Measurements from ENCODE around the gene HAAO.

The HAAO gene

GRCh38 chr2:42770288-42771131, 21.9 kb downstream of the HAAO start:
- ATAC-seq (peak; percentile 59), DNase-seq (ENCODE audit: low spot score in 2 of 2) (no peak)
- no peaks in the 10 kb centered on the region for H3K9me3 Mint-ChIP-seq
- no peaks in the 10 kb centered on the region for H3K4me1 Mint-ChIP-seq
- no peak overlapping the region for H3K4me3 Mint-ChIP-seq
- H3K36me3 Mint-ChIP-seq = no peaks in the 10 kb centered on the region
- H3K27ac Mint-ChIP-seq = no peak overlapping the region

- H3K36me3 Mint-ChIP-seq = no peaks in the 10 kb centered on the region
- H3K27ac Mint-ChIP-seq = no peak overlapping the region
- H3K4me3 Mint-ChIP-seq = no peak overlapping the region
- H3K9me3 Mint-ChIP-seq = no peaks in the 10 kb centered on the region
- peak; percentile 33 for ATAC-seq
- no peak for DNase-seq (ENCODE audit: low spot score in 2 of 2)
- H3K4me1 Mint-ChIP-seq = no peaks in the 10 kb centered on the region
These were observed 22.6 kb downstream of the HAAO start for GRCh38 chr2:42769583-42770287.

GRCh38 chr2:42768706-42769256, 23.6 kb downstream of the HAAO start:
- no peaks in the 10 kb centered on the region for H3K4me1 Mint-ChIP-seq
- H3K9me3 Mint-ChIP-seq = no peaks in the 10 kb centered on the region
- no peak overlapping the region for H3K4me3 Mint-ChIP-seq
- no peak for ATAC-seq
- no peak overlapping the region for H3K27ac Mint-ChIP-seq
- H3K36me3 Mint-ChIP-seq = no peaks in the 10 kb centered on the region
- no peak for DNase-seq (ENCODE audit: low spot score in 2 of 2)

- no peaks in the 10 kb centered on the region for H3K36me3 Mint-ChIP-seq
- DNase-seq (ENCODE audit: low spot score in 2 of 2) (no peak), ATAC-seq (no peak)
- H3K9me3 Mint-ChIP-seq = no peaks in the 10 kb centered on the region
- no peak overlapping the region for H3K27ac Mint-ChIP-seq
- no peaks in the 10 kb centered on the region for H3K4me1 Mint-ChIP-seq
- no peak overlapping the region for H3K4me3 Mint-ChIP-seq
These were observed 24.3 kb downstream of the HAAO start for GRCh38 chr2:42767899-42768705.

GRCh38 chr2:42767080-42767898, 25.1 kb downstream of the HAAO start:
- DNase-seq (ENCODE audit: low spot score in 2 of 2) (no peak), ATAC-seq (no peak)
- Mint-ChIP-seq H3K4me1 (no peaks in the 10 kb centered on the region), H3K27ac (peak overlapping the region; percentile 34), H3K36me3 (no peaks in the 10 kb centered on the region), H3K4me3 (no peak overlapping the region), H3K9me3 (no peaks in the 10 kb centered on the region)

GRCh38 chr2:42765686-42766085, 26.7 kb downstream of the HAAO start:
- no peak overlapping the region for H3K27ac Mint-ChIP-seq
- peaks cover 7% of the 10 kb centered on the region for H3K4me1 Mint-ChIP-seq
- no peak overlapping the region for H3K4me3 Mint-ChIP-seq
- ATAC-seq (no peak), DNase-seq (ENCODE audit: low spot score in 2 of 2) (no peak)
- H3K36me3 Mint-ChIP-seq = no peaks in the 10 kb centered on the region
- H3K9me3 Mint-ChIP-seq = no peaks in the 10 kb centered on the region

- no peak for ATAC-seq
- Mint-ChIP-seq H3K4me3 (no peak overlapping the region), H3K36me3 (no peaks in the 10 kb centered on the region), H3K4me1 (peaks cover 7% of the 10 kb centered on the region), H3K9me3 (no peaks in the 10 kb centered on the region), H3K27ac (no peak overlapping the region)
- DNase-seq (ENCODE audit: low spot score in 2 of 2) = no peak
These were observed 27.5 kb downstream of the HAAO start for GRCh38 chr2:42764901-42765300.

GRCh38 chr2:42764096-42764495, 28.3 kb downstream of the HAAO start, which contains the start of gene OXER1:
Gene OXER1 (minus strand): TSS chr2:42764135. CDS start chr2:42764062, 73 bp downstream.
- peak within 1 kb of the TSS; percentile 69 for H3K27ac Mint-ChIP-seq
- no peak for DNase-seq (ENCODE audit: low spot score in 2 of 2)
- ATAC-seq = no peak
- H3K4me3 Mint-ChIP-seq = no peak within 1 kb of the TSS
- no peaks in the 10 kb centered on the region for H3K9me3 Mint-ChIP-seq
- H3K36me3 Mint-ChIP-seq = no peaks in the 10 kb centered on the region
- peaks cover 7% of the 10 kb centered on the region for H3K4me1 Mint-ChIP-seq

GRCh38 chr2:42762823-42763804, 29.3 kb downstream of the HAAO start:
- ATAC-seq (no peak), DNase-seq (ENCODE audit: low spot score in 2 of 2) (no peak)
- Mint-ChIP-seq H3K27ac (peak overlapping the region; percentile 69), H3K4me3 (no peak overlapping the region), H3K4me1 (peaks cover 7% of the 10 kb centered on the region), H3K9me3 (no peaks in the 10 kb centered on the region), H3K36me3 (no peaks in the 10 kb centered on the region)

- ATAC-seq (no peak), DNase-seq (ENCODE audit: low spot score in 2 of 2) (no peak)
- Mint-ChIP-seq H3K36me3 (no peaks in the 10 kb centered on the region), H3K4me3 (no peak overlapping the region), H3K4me1 (peaks cover 7% of the 10 kb centered on the region), H3K27ac (no peak overlapping the region), H3K9me3 (no peaks in the 10 kb centered on the region)
These were observed 30.2 kb downstream of the HAAO start for GRCh38 chr2:42762155-42762554.

- H3K36me3 Mint-ChIP-seq = no peaks in the 10 kb centered on the region
- peaks cover 7% of the 10 kb centered on the region for H3K4me1 Mint-ChIP-seq
- no peak overlapping the region for H3K4me3 Mint-ChIP-seq
- H3K9me3 Mint-ChIP-seq = no peaks in the 10 kb centered on the region
- DNase-seq (ENCODE audit: low spot score in 2 of 2) = no peak
- ATAC-seq = no peak
- H3K27ac Mint-ChIP-seq = no peak overlapping the region
These were observed 30.8 kb downstream of the HAAO start for GRCh38 chr2:42761554-42761953.

GRCh38 chr2:42758751-42759150, 33.6 kb downstream of the HAAO start:
- Mint-ChIP-seq H3K4me3 (no peak overlapping the region), H3K27ac (no peak overlapping the region), H3K9me3 (no peaks in the 10 kb centered on the region), H3K4me1 (peaks cover 12% of the 10 kb centered on the region), H3K36me3 (no peaks in the 10 kb centered on the region)
- no peak for ATAC-seq
- no peak for DNase-seq (ENCODE audit: low spot score in 2 of 2)

GRCh38 chr2:42757981-42758740, 34.2 kb downstream of the HAAO start:
- no peak overlapping the region for H3K4me3 Mint-ChIP-seq
- H3K4me1 Mint-ChIP-seq = peaks cover 12% of the 10 kb centered on the region
- H3K27ac Mint-ChIP-seq = no peak overlapping the region
- no peaks in the 10 kb centered on the region for H3K36me3 Mint-ChIP-seq
- H3K9me3 Mint-ChIP-seq = no peaks in the 10 kb centered on the region
- DNase-seq (ENCODE audit: low spot score in 2 of 2) = no peak
- no peak for ATAC-seq
